ENCODE measurements around the gene CXCL13. TPM values are rescaled to one million over a fixed set of nuclear protein-coding genes. Genes with fewer than 3 reads are reported as not detected.
A peak's percentile ranks its signal among the peaks of the same experiment; 100 is the strongest.

The CXCL13 gene
- polyA plus RNA-seq, 1 experiment, result not detected

GRCh38 chr4:77600521-77601451 is 4.8 kb upstream of the CXCL13 start:
- Histone ChIP-seq H3K36me3 (ENCODE audit: control insufficient read depth, insufficient read depth, low read length) (no peaks in the 10 kb centered on the region), H3K27me3 (ENCODE audit: control insufficient read depth, insufficient read depth, low read length) (peaks cover 6% of the 10 kb centered on the region), H3K4me3 (ENCODE audit: low read depth, low read length) (no peak overlapping the region)
- no peak for DNase-seq (ENCODE audit: low read depth)
- POLR2A ChIA-PET, result no interaction called here
- CTCF ChIA-PET, result interaction anchor here (0.7 to 6.5 kb wide), 41 partner anchors 8 to 307 kb away, joined by 3 to 95 read pairs (median 4); no protein-coding TSS in a partner anchor
- TF ChIP-seq CTCF (IDR thresholded peaks at IDR 0.05; ENCODE audit: insufficient read depth, low read depth, low read length), result peak; percentile 87

GRCh38 chr4:77601614-77602187 is 3.9 kb upstream of the CXCL13 start:
- Histone ChIP-seq H3K36me3 (ENCODE audit: control insufficient read depth, insufficient read depth, low read length) (no peaks in the 10 kb centered on the region), H3K27me3 (ENCODE audit: control insufficient read depth, insufficient read depth, low read length) (peaks cover 6% of the 10 kb centered on the region), H3K4me3 (ENCODE audit: low read depth, low read length) (no peak overlapping the region)
- CTCF ChIA-PET, result interaction anchor here (0.7 to 6.5 kb wide), 30 partner anchors 9 to 308 kb away, joined by 3 to 95 read pairs (median 4); no protein-coding TSS in a partner anchor
- POLR2A ChIA-PET, result no interaction called here
- no peak for TF ChIP-seq CTCF (IDR thresholded peaks at IDR 0.05; ENCODE audit: insufficient read depth, low read depth, low read length)
- DNase-seq (ENCODE audit: low read depth), result no peak

- TF ChIP-seq CTCF (IDR thresholded peaks at IDR 0.05; ENCODE audit: insufficient read depth, low read depth, low read length), result no peak
- Histone ChIP-seq H3K4me3 (ENCODE audit: low read depth, low read length) (no peak overlapping the region), H3K36me3 (ENCODE audit: control insufficient read depth, insufficient read depth, low read length) (no peaks in the 10 kb centered on the region), H3K27me3 (ENCODE audit: control insufficient read depth, insufficient read depth, low read length) (peaks cover 10% of the 10 kb centered on the region)
- CTCF ChIA-PET, result interaction anchor here (1.6 to 2.2 kb wide), 2 partner anchors 12 to 85 kb away, joined by 4 to 6 read pairs; no protein-coding TSS in a partner anchor
- no peak for DNase-seq (ENCODE audit: low read depth)
- POLR2A ChIA-PET, result no interaction called here
Measured at GRCh38 chr4:77613267-77613666, 7.6 kb downstream of the CXCL13 start.

GRCh38 chr4:77615153-77615552 is 9.5 kb downstream of the CXCL13 start:
- TF ChIP-seq CTCF (IDR thresholded peaks at IDR 0.05; ENCODE audit: insufficient read depth, low read depth, low read length), result no peak
- ChIA-PET POLR2A (no interaction called here), CTCF (interaction anchor here (1.2 to 1.7 kb wide), 3 partner anchors 229 to 258 kb away, joined by 3 to 5 read pairs (median 3); no protein-coding TSS in a partner anchor)
- peaks cover 11% of the 10 kb centered on the region for H3K27me3 ChIP-seq (ENCODE audit: control insufficient read depth, insufficient read depth, low read length)
- no peaks in the 10 kb centered on the region for H3K36me3 ChIP-seq (ENCODE audit: control insufficient read depth, insufficient read depth, low read length)
- DNase-seq (ENCODE audit: low read depth), result no peak
- H3K4me3 ChIP-seq (ENCODE audit: low read depth, low read length), result no peak overlapping the region

- DNase-seq (ENCODE audit: low read depth), result no peak
- H3K4me3 ChIP-seq (ENCODE audit: low read depth, low read length), result no peak overlapping the region
- no peaks in the 10 kb centered on the region for H3K36me3 ChIP-seq (ENCODE audit: control insufficient read depth, insufficient read depth, low read length)
- no peak for TF ChIP-seq CTCF (IDR thresholded peaks at IDR 0.05; ENCODE audit: insufficient read depth, low read depth, low read length)
- ChIA-PET CTCF (interaction anchor here (1.1 to 4.3 kb wide), 6 partner anchors 11 to 259 kb away, joined by 3 to 28 read pairs (median 4); no protein-coding TSS in a partner anchor), POLR2A (no interaction called here)
- peaks cover 14% of the 10 kb centered on the region for H3K27me3 ChIP-seq (ENCODE audit: control insufficient read depth, insufficient read depth, low read length)
Measured at GRCh38 chr4:77617203-77617602, 11.6 kb downstream of the CXCL13 start.

Data from BJ (cell line).